IMR-90 (cell line): ENCODE results near the gene CLASP1.

Source experiments
- CTCF ChIP-seq: conservative IDR thresholded peaks from 2 replicates; pipeline ENCODE4 v1.5.1; 2012; ENCODE audit warnings: mild to moderate bottlenecking, low read depth, low read length, improper control_type of control experiment
- FOS ChIP-seq: fragments of 150-350 bp; IDR thresholded peaks from 2 replicates; pipeline ENCODE4 v1.6.1; 2016; ENCODE audit warnings: low read depth, low read length
- MAFK ChIP-seq: IDR thresholded peaks from 2 replicates; pipeline ENCODE4 v1.6.1; 2012; ENCODE audit warnings: low read depth, low read length, improper control_type of control experiment
- MAZ ChIP-seq: IDR thresholded peaks from 2 replicates; pipeline ENCODE4 v1.6.1; 2012; ENCODE audit warnings: low read depth, mild to moderate bottlenecking, low read length, improper control_type of control experiment, moderate library complexity, borderline replicate concordance
- POLR2A ChIP-seq: IDR thresholded peaks from 2 replicates; pipeline ENCODE4 v1.6.1; 2012; ENCODE audit warnings: mild to moderate bottlenecking, low read depth, low read length
- RAD21 ChIP-seq: IDR thresholded peaks from 2 replicates; pipeline ENCODE4 v1.6.1; 2012; ENCODE audit warnings: low read length, improper control_type of control experiment
- RCOR1 ChIP-seq: IDR thresholded peaks from 2 replicates; pipeline ENCODE4 v1.6.1; 2012; ENCODE audit warnings: mild to moderate bottlenecking, low read length, improper control_type of control experiment; ENCODE audit not compliant: insufficient replicate concordance
- RFX5 ChIP-seq: IDR thresholded peaks from 2 replicates; pipeline ENCODE4 v1.8.0; 2012; ENCODE audit warnings: low read depth, mild to moderate bottlenecking, low read length, moderate library complexity
- SMC3 ChIP-seq: fragments of 150-350 bp; IDR thresholded peaks from 2 replicates; pipeline ENCODE4 v1.6.1; 2016; ENCODE audit warnings: low read depth, mild to moderate bottlenecking, antibody characterized with exemption, low read length, moderate library complexity
- USF2 ChIP-seq: fragments of 150-350 bp; IDR thresholded peaks from 2 replicates; pipeline ENCODE4 v1.6.1; 2017; ENCODE audit warnings: mild to moderate bottlenecking, antibody characterized with exemption, low read length, low read depth

DNA sequence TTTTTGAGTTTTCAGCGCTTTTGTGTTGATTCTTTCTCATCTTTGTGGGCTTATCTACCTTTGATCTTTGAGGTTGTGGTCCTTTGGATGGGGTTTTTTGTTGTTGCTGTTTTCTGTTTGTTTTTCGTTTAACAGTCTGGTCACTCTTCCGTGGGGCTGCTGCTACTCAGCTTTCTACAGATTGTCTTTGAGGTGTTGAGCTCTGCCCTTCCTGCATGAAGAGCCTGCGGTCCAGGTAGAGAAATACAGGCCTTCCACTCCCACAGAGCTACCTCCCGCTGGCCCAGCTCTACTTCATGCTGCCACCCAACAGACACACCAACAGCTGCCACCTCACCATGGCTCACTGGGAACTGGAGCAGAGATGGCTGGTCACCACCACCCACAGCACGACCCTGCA lies 180.3 kb downstream of the CLASP1 start:
- no peak for TF ChIP-seq CTCF
- no peak for TF ChIP-seq RAD21
- no peak for TF ChIP-seq FOS
- no peak for TF ChIP-seq POLR2A
- TF ChIP-seq RCOR1: no peak
- no peak for TF ChIP-seq MAZ
- no peak for TF ChIP-seq MAFK
- TF ChIP-seq RFX5: no peak
- no peak for TF ChIP-seq USF2
- no peak for TF ChIP-seq SMC3
